K562 (cell line): ENCODE measurements around the gene RBM44. TPM values are rescaled to one million over a fixed set of nuclear protein-coding genes. Genes with fewer than 3 reads are reported as not detected.
"Not testable (repeated sequence)": the region's sequence is repeated elsewhere in the genome, so short reads cannot be mapped to it uniquely, and the experiment has no call there.

Source experiments
- ATAC-seq: fragments of 200-7000 bp; cut with Tn5 transposase; 3 replicates; pipeline ENCODE4 v1.9.1; 2020; ENCODE audit warnings: moderate library complexity
- BruUV-seq: library from RNA; stranded (reverse); fragments of 400-500 nt; replicated peaks from 2 replicates; lab custom pipeline; 2021; lab: Mats Ljungman, UMichigan
- CTCF ChIA-PET: fragments of 300-600 bp; formaldehyde crosslinking; extraction: SDS; loops from one replicate; lab custom pipeline; 2021; ENCODE audit warnings: low intra/inter-chr PET ratio; lab: Yijun Ruan, JAX
- POLR2A ChIA-PET: fragments of 300-600, 350-650 bp; sonication (Branson Sonifier 250); formaldehyde crosslinking; extraction: SDS; loops from one replicate; lab custom pipeline; 2021; ENCODE audit warnings: antibody characterized with exemption, inconsistent platforms; lab: Yijun Ruan, JAX
- DNase-seq, 4 experiments: peaks; one replicate each; pipeline versions ENCODE4 v3.0.0 to v3.0.0-alpha.2; 2011 to 2018; ENCODE audit warnings: low spot score in 3 of 4, mixed read lengths in 3 of 4; ENCODE audit errors: extremely low read depth in 1 of 4
- FAIRE-seq: peaks from 2 replicates; lab custom pipeline; 2011; peaks lifted over from hg19 to GRCh38; lab: Jason Lieb, UNC
- H2AFZ ChIP-seq: 2 replicates; pipeline ENCODE4 v1.6.0; 2011; ENCODE audit warnings: low read depth, low read length, control low read depth, inconsistent platforms
- H3K27ac ChIP-seq: fragments of 200-600 bp; 3 replicates; pipeline ENCODE4 v1.8.0; 2011; ENCODE audit warnings: low read depth, mild to moderate bottlenecking, control low read depth, inconsistent platforms, low read length, moderate library complexity, mixed read lengths; ENCODE audit errors: extremely low read depth
- H3K27me3 ChIP-seq, 2 experiments: fragments of 300-600 bp in 1 of 2; 2 replicates in 1 of 2; 3 replicates in 1 of 2; pipeline versions ENCODE4 v1.6.0 to v1.8.0; 2011; ENCODE audit warnings: inconsistent platforms in 2 of 2, low read length in 2 of 2, mild to moderate bottlenecking in 1 of 2, mixed read lengths in 1 of 2, moderate library complexity in 1 of 2; ENCODE audit not compliant: control insufficient read depth in 2 of 2, insufficient read depth in 2 of 2
- H3K36me3 ChIP-seq: fragments of 300-600 bp; 3 replicates; pipeline ENCODE4 v1.8.0; 2011; ENCODE audit warnings: mild to moderate bottlenecking, low read length, inconsistent platforms; ENCODE audit not compliant: control insufficient read depth, insufficient read depth
- H3K4me1 ChIP-seq, 2 experiments: fragments of 200-600 bp in 1 of 2; replicated peaks in 1 of 2; 2 replicates in 1 of 2; 3 replicates in 1 of 2; pipeline versions ENCODE4 v1.5.1 to v1.8.0; 2011; ENCODE audit warnings: inconsistent platforms in 2 of 2, low read length in 2 of 2, mild to moderate bottlenecking in 1 of 2, mixed read lengths in 1 of 2, moderate library complexity in 1 of 2; ENCODE audit not compliant: control insufficient read depth in 2 of 2, insufficient read depth in 2 of 2
- H3K4me2 ChIP-seq: 2 replicates; pipeline ENCODE4 v1.6.1; 2011; ENCODE audit warnings: low read length, control low read depth, inconsistent platforms, mixed read lengths; ENCODE audit not compliant: insufficient read depth
- H3K4me3 ChIP-seq: fragments of 200-600 bp; sonication (generic), shearing (Covaris generic); 2 replicates; pipeline ENCODE4 v1.5.1; 2016; ENCODE audit warnings: control low read depth, inconsistent platforms
- H3K79me2 ChIP-seq: fragments of 200-600 bp; 3 replicates; pipeline ENCODE4 v1.8.0; 2011; ENCODE audit warnings: low read length, inconsistent platforms; ENCODE audit not compliant: control insufficient read depth, insufficient read depth
- H3K9ac ChIP-seq, 2 experiments: 2 replicates each; pipeline versions ENCODE4 v1.6.0 to v1.6.1; 2011; ENCODE audit warnings: low read depth in 2 of 2, low read length in 2 of 2, control low read depth in 1 of 2, inconsistent platforms in 1 of 2, mild to moderate bottlenecking in 1 of 2, mixed read lengths in 1 of 2; ENCODE audit not compliant: insufficient read depth in 1 of 2
- H3K9me1 ChIP-seq: one replicate; pipeline ENCODE4 v1.6.0; 2011; ENCODE audit warnings: inconsistent platforms, mild to moderate bottlenecking, low read length, moderate library complexity; ENCODE audit not compliant: control insufficient read depth, insufficient read depth
- H3K9me3 ChIP-seq: replicated peaks from 2 replicates; pipeline ENCODE4 v1.5.1; 2011; ENCODE audit warnings: low read depth, low read length, inconsistent platforms; ENCODE audit not compliant: control insufficient read depth, insufficient read depth
- H4K20me1 ChIP-seq: replicated peaks from 2 replicates; pipeline ENCODE4 v1.6.1; 2011; ENCODE audit warnings: low read length, inconsistent platforms, mixed read lengths; ENCODE audit not compliant: control insufficient read depth, insufficient read depth
- CHCHD3 ChIP-seq: fragments of 250-450 bp; sonication (Bioruptor Pico); IDR thresholded peaks from 2 replicates; pipeline ENCODE4 v2.1.2; 2022; ENCODE audit warnings: mild to moderate bottlenecking
- GTF2B ChIP-seq: IDR thresholded peaks from 2 replicates; pipeline ENCODE4 v1.6.1; 2011; ENCODE audit not compliant: insufficient read length; ENCODE audit errors: extremely low read depth
- SFPQ ChIP-seq: fragments of 200-400 bp; formaldehyde crosslinking; IDR thresholded peaks from 2 replicates; pipeline ENCODE4 v1.6.1; 2017; ENCODE audit warnings: mild to moderate bottlenecking, low read depth, low read length, moderate library complexity
- TCF3 ChIP-seq: sonication (generic); formaldehyde crosslinking; IDR thresholded peaks from 2 replicates; pipeline ENCODE4 v1.4.0; 2020; ENCODE audit warnings: mild to moderate bottlenecking, missing genetic modification reagents
- TFE3 ChIP-seq: fragments of 450-650 bp; formaldehyde crosslinking; IDR thresholded peaks from 2 replicates; pipeline ENCODE4 v1.4.0; 2020; ENCODE audit warnings: mild to moderate bottlenecking, mixed read lengths
- TGIF2 ChIP-seq: sonication (generic); formaldehyde crosslinking; IDR thresholded peaks from 2 replicates; pipeline ENCODE4 v1.8.1; 2022; ENCODE audit warnings: mild to moderate bottlenecking, missing genetic modification reagents, moderate library complexity
- ZNF347 ChIP-seq: fragments of 450-650 bp; formaldehyde crosslinking; IDR thresholded peaks from 2 replicates; pipeline ENCODE4 v1.4.0; 2020; ENCODE audit warnings: low read depth, mild to moderate bottlenecking, moderate library complexity
- WGBS: fragments of 100-300 bp; shearing (Covaris generic); methylation state at CpG from one replicate; pipeline ENCODE4 v1.1.6; 2016; ENCODE audit warnings: low coverage, mixed read lengths; ENCODE audit not compliant: insufficient coverage; ENCODE audit errors: missing lambda C conversion rate; 5-methylcytosine and 5-hydroxymethylcytosine counted together
- in situ Hi-C: fragments of 300-500 bp; cut with MboI; formaldehyde crosslinking; loops from 4 replicates; pipeline ENCODE4 v1.15.0; 2018; ENCODE audit warnings: inconsistent platforms, mixed read lengths
- intact Hi-C: fragments of 100-400 bp; cut with micrococcal nuclease; formaldehyde crosslinking; loops from 2 replicates; pipeline ENCODE4 v1.14.2; 2022
- polyA plus RNA-seq, 8 experiments: library from polyadenylated mRNA; depleted of rRNA in 4 of 8; stranded (reverse) in 5 of 8; unstranded in 3 of 8; fragments of >200 nt; fragmentation: Nextera tagmentation in 2 of 8; fragmentation: Illumina TruSeq in 1 of 8; extraction: Ambion mirVana in 2 of 8; extraction: Trizol in 1 of 8; gene quantifications; 2 replicates each; pipeline versions ENCODE4 v1.2.1 to v1.2.3, GENCODE V29; 2011 to 2014; ENCODE audit warnings: inconsistent platforms in 1 of 8, missing spikeins in 1 of 8
- total RNA-seq, 7 experiments: library from RNA; depleted of rRNA in 6 of 7; stranded (reverse); fragments of >200 nt in 6 of 7; fragmentation: Illumina TruSeq in 2 of 7; extraction: Trizol in 2 of 7; gene quantifications; 2 replicates each; pipeline versions ENCODE4 v1.2.1 to v1.2.3, GENCODE V29; 2011 to 2021; ENCODE audit warnings: low replicate concordance in 1 of 7

The RBM44 gene
- total and polyA plus RNA-seq, 9 of the 15 experiments (the other 6 are each of a cell fraction or from before 2014, with no cell fraction given) = 0.04 to 0.25 (median 0.13) TPM

- H3K27ac ChIP-seq, H2AFZ ChIP-seq, in situ Hi-C loops, H3K4me2 ChIP-seq, H3K36me3 ChIP-seq, intact Hi-C loops, H3K4me1 ChIP-seq, POLR2A ChIA-PET, H4K20me1 ChIP-seq, CTCF ChIA-PET, ATAC-seq, H3K4me3 ChIP-seq, H3K9me3 ChIP-seq, H3K9ac ChIP-seq, H3K79me2 ChIP-seq, DNase-seq, H3K27me3 ChIP-seq, BruUV-seq, H3K9me1 ChIP-seq: not testable (repeated sequence)
- FAIRE-seq = peak; percentile 60
- WGBS = 100% methylated on average over 1 of the region's 6 CpGs
Observed at GRCh38 chr2:237765122-237765521, 33.5 kb upstream of the RBM44 start.

- ATAC-seq = no peak
- no peak for FAIRE-seq
- Histone ChIP-seq H3K4me1 (no peaks in the 10 kb centered on the region), H3K9me3 (no peaks in the 10 kb centered on the region), H2AFZ (no peak overlapping the region), H3K79me2 (no peaks in the 10 kb centered on the region), H3K4me2 (no peak overlapping the region), H3K27ac (no peak overlapping the region), H3K9ac (no peak overlapping the region), H3K9me1 (peaks cover 5% of the 10 kb centered on the region), H4K20me1 (no peaks in the 10 kb centered on the region), H3K27me3 (no peaks in the 10 kb centered on the region), H3K36me3 (peaks cover 6% of the 10 kb centered on the region; the same call in 1 of the 3 replicates), H3K4me3 (no peak overlapping the region)
- ChIA-PET CTCF (no interaction called here), POLR2A (no interaction called here)
- DNase-seq = no peak
- intact Hi-C loops = no loop called here
- in situ Hi-C loops = no loop called here
- BruUV-seq = no TSS peak
- TF ChIP-seq ZNF347 = no peak
- TF ChIP-seq GTF2B = no peak
- TF ChIP-seq TGIF2 (CRISPR knock-in tag) = no peak
- no peak for TF ChIP-seq TCF3
- no peak for TF ChIP-seq SFPQ
- no peak for TF ChIP-seq CHCHD3
- no peak for TF ChIP-seq TFE3 (CRISPR knock-in tag)
- 91% methylated on average over 7 of the region's 8 CpGs for WGBS
Observed at GRCh38 chr2:237765875-237766274, 32.7 kb upstream of the RBM44 start.
